GM18907 (cell line): ENCODE measurements around the gene ELL2.
"Not testable (repeated sequence)": the region's sequence is repeated elsewhere in the genome, so short reads cannot be mapped to it uniquely, and the experiment has no call there.

Experiments
- ATAC-seq: cut with Tn5 transposase; IDR thresholded peaks from one replicate; pipeline ENCODE4 v1.9.1; 2021; ENCODE audit warnings: mild to moderate bottlenecking, moderate library complexity; ENCODE audit not compliant: unreplicated experiment

The ELL2 gene

DNA sequence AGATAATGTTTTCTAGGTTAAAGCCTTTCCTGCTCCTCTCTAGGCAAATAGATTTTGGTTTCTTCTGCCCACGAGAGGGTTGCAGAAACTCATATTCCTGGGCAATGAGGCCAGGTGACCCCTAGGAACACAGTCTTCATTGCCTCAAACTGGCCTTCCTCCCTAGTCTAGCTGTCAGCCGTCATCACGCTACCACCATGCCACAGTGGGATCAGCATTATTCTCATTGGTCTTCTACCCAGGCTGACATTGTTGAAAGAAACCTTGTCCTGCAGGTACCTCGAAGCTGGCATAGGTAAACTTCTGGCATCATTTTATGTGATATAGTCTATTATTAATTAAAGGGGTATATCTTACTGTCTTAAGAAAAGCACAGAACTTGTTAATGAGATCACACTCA is 51.1 kb downstream of the ELL2 start:
- no peak for ATAC-seq

GRCh38 chr5:95909738-95910137 is 51.9 kb downstream of the ELL2 start:
- no peak for ATAC-seq

DNA sequence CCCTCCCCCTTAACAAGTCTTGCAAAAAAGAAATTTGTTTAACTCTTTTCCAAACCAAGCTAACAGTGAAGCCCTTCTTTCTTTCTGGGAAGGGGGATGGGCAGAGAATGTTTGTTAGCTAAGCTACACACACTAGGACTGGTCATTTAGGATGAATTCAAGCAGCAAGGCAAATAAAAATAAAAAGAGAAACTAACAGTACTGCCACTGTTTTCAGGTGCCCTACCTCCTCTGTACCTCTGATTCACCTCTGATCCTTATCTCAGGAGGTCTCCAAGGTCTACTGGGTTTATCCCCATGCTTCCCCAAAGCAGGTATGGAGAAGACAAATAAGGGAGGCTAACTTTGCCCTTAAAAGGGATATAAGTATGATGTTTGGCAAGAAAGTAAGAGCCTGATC is 52.9 kb downstream of the ELL2 start:
- ATAC-seq, result no peak

DNA sequence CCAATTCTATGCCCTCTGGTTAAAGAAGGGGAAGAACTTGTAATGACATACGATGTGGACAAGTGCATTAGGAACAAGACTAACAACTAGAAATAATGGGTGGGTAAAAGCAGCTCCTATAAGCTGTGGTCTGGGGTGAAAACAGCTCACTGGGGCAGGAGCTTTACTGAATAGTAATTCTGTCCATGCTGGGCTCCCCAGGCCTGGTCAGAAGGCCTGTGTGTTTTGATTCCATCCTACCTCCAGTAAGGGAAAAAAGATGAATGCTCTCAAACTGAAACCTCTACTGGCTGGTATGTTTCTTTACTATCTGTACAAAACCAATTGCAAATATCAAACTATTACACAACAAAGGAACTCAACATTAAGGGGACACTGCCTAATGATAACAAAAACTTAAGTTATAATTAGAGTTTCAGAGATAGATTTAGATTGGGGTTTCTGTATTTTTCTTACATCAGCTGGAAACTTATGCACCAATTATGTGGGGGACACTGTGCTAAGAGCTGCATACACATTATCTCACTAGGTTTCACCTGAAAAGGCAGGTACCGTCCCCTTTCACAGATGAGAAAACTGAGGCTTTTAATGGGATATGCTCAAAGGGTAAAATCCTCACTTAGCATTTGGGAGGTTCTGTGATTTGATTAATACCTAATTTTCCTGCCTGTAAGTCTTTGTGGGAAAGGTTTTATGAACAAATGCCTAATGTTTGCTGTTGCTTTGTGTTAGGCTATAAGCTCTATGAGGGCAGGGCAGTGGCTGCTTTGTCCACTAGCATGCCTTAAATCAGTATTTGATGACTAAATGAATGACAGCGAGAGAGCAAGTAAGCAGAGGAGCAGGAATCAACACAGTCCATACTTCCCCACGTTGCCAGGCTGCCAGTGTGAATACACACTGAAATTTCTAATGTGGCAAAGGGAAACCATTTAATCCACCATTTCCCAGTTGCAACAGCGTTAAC is 53.6 kb downstream of the ELL2 start:
- no peak for ATAC-seq

GRCh38 chr5:95907067-95907705 is 54.5 kb downstream of the ELL2 start:
- no peak for ATAC-seq

- ATAC-seq, result not testable (repeated sequence)
Measured at GRCh38 chr5:95906398-95906797, 55.3 kb downstream of the ELL2 start.

DNA sequence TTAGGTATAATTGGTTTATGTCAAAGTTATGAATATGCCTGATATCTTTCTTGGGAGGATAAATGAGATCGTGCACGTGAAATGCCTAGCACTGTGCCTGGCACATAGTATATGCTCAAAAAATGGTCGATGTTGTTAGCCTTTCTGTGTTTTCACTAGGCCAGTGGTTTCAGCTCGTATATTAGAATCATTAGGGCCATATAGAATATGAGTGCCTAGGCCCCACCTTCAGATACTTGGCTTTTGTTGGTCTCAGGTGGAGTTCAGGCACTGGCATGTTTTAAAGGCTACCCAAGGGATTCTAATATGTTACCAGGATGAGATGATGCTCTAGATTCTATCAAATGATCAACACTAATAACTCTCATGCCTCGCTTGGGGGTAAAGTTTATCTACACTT is 56.8 kb downstream of the ELL2 start:
- ATAC-seq, result no peak

GRCh38 chr5:95903838-95904237 is 57.8 kb downstream of the ELL2 start:
- ATAC-seq, result no peak

DNA sequence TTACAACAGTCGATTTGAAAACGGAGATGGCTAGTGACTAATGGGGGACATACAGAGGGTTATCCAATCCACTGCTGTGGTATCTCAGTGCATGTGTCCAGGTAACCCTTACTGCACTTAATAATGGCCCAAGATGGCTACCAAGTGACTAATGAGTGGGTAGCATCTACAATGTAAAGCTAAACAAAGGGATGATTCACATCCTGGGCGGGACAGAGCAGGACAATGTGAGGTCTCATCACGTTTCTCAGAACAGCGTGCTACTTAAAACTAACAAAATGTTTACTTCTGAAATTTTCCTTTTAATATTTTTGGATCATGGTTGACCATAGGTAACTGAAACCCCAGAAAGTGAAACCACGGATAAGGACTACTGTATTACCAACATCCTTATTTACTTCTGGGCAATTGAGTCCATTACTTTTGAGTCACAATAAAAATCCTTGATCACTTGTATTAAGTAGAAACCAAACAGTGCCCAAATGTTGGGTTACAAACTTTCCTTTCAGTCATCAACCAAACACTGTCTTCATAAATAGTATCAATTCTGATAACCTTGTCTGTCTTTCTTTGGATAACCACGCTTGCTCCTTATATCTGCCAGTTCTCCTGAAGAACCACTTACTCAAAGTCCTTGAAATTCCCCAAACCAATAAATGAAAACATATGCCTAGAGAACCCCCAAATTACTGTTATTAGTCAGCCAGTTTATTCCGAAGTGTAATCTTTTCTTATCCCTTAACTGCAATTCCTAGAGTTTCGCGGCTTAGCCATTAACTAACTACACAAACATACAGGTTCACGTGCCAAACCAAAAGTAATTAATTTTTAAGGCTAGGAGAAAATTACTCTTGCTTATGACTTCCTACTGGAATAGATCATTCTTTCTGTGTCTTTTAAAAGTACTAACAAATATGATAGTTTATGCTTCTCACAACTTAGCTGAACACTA is 59.7 kb downstream of the ELL2 start:
- no peak for ATAC-seq

DNA sequence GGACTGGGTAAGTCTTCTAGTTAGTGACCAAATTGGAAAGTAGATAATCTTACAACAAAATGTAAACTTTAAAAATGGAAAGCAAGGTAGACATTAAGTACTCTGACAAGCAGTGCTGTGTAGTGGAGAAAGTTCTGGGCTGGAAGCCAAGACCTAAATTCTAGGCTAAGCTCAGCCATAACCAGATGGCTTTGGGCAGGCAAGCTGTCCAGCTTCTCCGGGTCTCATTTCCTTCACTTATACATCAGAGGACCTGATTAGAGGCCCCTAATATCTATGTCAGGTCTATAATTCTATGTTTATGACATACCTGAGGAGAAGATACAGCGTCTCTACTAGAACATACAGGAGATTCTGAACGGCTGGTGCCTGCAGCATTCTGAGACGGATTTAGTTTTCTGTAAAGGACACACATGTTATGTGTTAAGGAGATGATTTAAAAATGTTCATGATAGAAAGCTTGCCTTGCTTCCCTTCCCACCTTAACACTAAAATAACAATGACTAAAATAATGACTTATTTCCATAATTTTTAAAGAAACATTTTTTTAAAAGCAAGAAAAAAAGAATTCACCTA is 61.2 kb downstream of the ELL2 start:
- ATAC-seq, result no peak

DNA sequence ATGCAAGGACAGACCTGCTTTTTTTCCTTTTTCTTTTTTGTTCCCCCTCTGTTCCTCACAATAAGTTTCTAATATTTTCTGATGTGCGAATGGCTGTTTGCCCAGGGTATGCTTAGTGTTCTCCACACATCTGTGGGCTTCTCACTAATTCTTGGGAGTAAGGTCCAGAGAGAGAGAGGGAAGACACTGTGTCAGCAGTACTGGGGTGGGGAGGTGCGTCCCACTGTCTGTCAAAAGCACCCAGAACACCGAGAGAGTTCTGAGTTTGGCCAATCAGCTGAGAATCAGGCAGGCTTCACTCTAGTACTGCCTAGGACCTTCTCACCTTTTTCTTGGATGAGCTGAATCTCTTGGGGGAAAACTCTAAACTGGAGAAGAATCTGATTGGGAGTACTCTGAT is 61.8 kb downstream of the ELL2 start:
- no peak for ATAC-seq

DNA sequence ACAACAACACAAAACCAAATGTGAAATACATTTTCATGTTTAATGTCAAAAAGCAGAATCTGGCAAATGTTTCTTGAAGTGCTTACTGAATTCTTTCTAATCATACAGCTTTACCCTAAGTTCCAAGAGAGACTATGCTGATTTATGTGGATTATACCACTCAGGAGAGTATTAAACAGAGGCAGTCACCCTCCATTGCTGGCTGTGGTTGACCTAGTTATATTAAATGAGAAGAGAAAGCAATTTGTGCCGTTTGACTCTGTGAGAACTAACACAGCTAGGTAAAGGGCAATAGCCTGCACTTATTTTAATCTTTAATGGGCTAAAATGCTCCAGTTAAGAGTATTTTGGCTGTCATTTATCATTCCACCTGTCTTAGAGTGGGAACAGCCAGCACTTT is 62.6 kb downstream of the ELL2 start:
- ATAC-seq, result no peak

DNA sequence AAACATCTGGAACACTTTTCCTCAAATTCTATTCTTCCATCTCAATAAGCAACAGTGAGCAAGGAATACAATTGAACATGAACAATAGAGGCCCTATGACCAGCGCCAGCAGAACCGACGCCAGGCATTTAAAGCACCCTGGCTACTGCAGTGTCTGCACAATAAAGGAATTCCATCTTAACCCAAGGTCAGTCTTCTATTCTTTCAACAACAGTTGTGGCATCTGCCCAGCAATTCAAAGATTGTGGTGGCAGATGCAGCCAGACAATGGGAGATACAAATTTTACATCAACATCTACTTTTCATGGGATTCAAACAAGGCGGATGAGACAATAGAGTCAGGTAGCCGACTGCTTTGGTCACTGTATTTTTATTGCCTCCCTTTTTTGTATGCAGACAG is 65.9 kb downstream of the ELL2 start:
- no peak for ATAC-seq

DNA sequence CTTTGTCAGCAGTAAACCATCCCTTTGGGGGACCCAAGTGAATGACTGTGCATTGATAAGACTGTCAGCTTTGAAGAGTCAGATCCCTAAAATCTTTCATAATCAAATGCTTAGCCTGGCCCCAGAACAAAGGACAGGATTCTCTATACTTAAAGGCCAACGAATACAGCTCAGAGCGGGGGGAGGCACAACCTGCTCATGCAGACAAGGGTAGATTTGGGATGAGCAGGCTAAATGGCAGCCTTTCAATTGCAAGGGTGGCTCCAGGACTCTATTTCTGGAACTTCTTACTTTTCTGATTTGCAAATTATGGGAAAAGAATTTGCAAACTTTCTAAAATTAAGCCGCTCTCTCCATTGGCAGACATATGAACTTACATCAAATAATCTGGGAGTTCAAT is 66.4 kb downstream of the ELL2 start:
- no peak for ATAC-seq

DNA sequence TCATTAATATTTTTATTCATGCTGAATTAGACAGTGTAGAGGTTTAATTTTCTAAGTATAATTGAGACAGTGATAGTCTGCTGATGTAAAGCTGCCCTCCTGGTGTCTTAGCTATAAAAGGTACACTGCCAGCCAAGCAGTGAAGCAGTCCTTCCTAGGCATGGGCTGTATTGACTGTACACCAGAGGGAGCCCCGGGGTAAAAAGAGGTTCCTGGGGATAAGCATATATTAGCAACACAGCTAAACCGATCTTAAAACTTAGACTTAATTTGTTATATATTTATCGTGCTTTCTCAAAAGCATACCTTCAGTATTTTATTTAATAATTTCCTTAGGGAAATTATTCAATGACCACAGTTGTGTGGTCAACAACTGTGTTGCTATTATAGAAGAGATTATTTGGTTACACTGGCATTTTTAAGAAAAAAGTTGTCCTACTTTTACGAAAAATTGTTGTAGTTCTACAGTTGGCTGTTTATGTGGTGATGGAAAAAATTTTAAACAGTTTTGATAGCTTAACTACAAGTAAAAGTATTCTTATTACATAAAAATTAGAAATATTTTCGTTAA is 68.8 kb downstream of the ELL2 start:
- peak; percentile 79 for ATAC-seq

DNA sequence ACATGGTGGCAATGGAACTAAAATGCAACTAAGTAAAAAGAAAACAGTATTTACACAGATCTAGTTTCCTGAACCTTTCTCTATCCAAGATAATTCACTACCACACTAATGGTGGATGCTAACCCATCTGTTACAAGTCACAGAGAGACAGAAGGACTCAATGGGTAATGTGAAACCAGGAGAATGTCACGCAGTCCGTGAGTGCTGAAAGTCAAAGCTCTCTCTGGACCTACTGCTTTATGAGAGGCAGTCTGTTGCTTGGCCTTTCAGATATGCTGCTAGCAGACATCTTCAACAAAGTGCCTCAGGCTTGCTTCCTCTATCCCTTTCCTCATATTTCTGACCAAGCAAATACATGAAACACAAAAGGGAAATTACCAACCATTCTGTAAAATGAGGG is 70.2 kb downstream of the ELL2 start:
- ATAC-seq, result no peak

DNA sequence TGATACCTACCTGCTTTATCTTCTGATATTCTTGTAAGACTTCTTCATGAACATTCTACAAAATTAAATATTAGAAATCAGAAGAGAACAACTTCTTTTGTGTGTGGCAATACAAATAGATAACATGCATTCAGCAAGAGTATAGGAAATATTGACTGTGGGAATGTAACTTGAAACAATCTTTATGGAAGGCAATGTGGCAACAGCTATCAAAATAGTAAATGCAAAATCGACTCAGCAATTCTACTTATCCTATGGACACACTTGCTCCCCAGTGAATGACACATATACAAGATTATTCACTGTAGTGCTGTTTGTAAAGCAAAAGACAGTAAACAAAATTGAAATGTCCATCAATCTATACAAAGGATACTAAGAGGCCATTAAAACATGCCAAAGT is 72.6 kb downstream of the ELL2 start:
- no peak for ATAC-seq

- no peak for ATAC-seq
Measured at GRCh38 chr5:95887977-95888376, 73.7 kb downstream of the ELL2 start.

- no peak for ATAC-seq
Measured at GRCh38 chr5:95886340-95887044, 75.2 kb downstream of the ELL2 start.

DNA sequence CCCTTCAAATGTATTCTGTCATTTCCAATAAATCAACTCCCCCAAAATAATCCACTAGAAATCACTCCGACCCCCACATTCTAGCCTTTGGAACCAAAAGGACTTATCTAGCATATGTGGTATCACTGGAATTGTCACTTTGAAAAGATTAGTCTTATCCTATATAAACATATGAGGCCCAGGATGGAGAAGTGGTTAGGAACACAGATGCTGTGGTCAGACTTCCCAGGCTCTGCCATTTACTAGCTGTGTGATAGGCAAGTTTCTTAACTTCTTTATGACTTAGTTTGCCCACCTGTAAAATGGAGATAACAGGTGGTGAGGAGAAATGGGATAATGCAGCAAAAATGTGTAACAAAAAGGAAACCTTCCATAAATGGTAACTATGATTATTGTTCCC is 77.1 kb downstream of the ELL2 start:
- ATAC-seq, result no peak
